ENCODE data around the gene ECM2.

DNA sequence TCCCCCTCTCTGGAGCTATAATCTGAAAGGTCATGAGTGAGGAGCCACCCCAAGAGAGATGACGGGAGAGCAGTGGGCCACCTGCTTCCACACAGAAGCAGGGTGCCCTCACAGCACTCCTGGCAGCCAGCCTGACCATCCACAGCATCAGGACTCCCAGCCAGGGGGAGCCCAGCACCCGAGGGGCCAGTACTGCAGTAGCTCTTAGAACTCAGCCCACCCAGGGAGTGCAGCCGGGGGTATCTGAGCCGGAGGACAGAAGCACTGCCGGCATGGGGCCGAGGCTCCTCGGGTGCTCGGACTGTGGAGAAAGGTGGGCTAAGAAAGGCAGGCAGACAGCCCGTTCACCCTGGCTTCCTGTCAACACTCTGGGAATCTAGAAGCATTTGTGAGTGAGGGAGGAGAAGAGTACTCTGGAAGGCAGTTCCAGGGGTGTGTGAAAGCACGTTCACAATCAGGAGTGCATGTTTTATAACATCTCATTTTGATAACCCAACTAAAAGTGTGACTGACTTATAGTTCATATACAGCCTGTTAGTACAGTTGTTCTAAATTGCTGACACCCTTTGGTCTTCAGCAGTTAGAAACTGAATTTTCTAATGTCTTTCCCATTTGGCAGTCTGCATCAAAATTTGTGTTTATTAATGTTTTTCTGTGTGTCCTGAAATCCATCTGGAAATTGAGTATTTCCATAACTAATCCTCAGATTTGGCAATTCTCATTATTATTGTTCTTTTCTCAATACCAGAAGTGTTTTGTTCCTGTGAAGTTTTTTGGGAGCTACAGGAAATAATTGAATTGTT, 27.6 kb downstream of the ECM2 start:
- TF ChIP-seq, protein P1, sequence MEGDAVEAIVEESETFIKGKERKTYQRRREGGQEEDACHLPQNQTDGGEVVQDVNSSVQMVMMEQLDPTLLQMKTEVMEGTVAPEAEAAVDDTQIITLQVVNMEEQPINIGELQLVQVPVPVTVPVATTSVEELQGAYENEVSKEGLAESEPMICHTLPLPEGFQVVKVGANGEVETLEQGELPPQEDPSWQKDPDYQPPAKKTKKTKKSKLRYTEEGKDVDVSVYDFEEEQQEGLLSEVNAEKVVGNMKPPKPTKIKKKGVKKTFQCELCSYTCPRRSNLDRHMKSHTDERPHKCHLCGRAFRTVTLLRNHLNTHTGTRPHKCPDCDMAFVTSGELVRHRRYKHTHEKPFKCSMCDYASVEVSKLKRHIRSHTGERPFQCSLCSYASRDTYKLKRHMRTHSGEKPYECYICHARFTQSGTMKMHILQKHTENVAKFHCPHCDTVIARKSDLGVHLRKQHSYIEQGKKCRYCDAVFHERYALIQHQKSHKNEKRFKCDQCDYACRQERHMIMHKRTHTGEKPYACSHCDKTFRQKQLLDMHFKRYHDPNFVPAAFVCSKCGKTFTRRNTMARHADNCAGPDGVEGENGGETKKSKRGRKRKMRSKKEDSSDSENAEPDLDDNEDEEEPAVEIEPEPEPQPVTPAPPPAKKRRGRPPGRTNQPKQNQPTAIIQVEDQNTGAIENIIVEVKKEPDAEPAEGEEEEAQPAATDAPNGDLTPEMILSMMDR (IDR thresholded peaks at IDR 0.05; ENCODE audit: control extremely low read depth in 1 of 3, insufficient read depth in 1 of 3, low read depth in 1 of 3, low read length in 3 of 3), result no peak
- no peak for TF ChIP-seq POLR2AphosphoS5 (IDR thresholded peaks at IDR 0.05; ENCODE audit: low read depth, low read length)
- no peak for TF ChIP-seq RAD21 (IDR thresholded peaks at IDR 0.05 in 1 of 2, conservative IDR thresholded peaks at IDR 0.05 in 1 of 2; ENCODE audit: low read depth in 2 of 2, low read length in 2 of 2)
- TF ChIP-seq POLR2A (IDR thresholded peaks at IDR 0.05; ENCODE audit: control extremely low read depth in 1 of 2, low read depth in 2 of 2, low read length in 2 of 2), result no peak
- TF ChIP-seq EZH2 (IDR thresholded peaks at IDR 0.05; ENCODE audit: low read depth, low read length, severe bottlenecking), result no peak
- no peak for TF ChIP-seq SUZ12 (IDR thresholded peaks at IDR 0.05; ENCODE audit: low read length)
- no peak for TF ChIP-seq GABPA (IDR thresholded peaks at IDR 0.05; ENCODE audit: borderline replicate concordance, insufficient read depth, low read length)
- no peak for TF ChIP-seq HDAC2 (IDR thresholded peaks at IDR 0.05; ENCODE audit: borderline replicate concordance in 1 of 2, low read depth in 2 of 2, low read length in 2 of 2)
- no peak for TF ChIP-seq RNF2 (IDR thresholded peaks at IDR 0.05; ENCODE audit: borderline replicate concordance, low read depth, low read length, missing control alignments, poor library complexity, severe bottlenecking)
- no peak for TF ChIP-seq ZNF274 (IDR thresholded peaks at IDR 0.05; ENCODE audit: borderline replicate concordance, extremely low read depth, low read length)
- no peak for TF ChIP-seq POU5F1 (IDR thresholded peaks at IDR 0.05; ENCODE audit: low read depth, low read length)
- TF ChIP-seq TCF12 (IDR thresholded peaks at IDR 0.05; ENCODE audit: low read depth, low read length), result no peak
- no peak for TF ChIP-seq TAF1 (IDR thresholded peaks at IDR 0.05; ENCODE audit: low read depth, low read length)
- TF ChIP-seq, protein P2, sequence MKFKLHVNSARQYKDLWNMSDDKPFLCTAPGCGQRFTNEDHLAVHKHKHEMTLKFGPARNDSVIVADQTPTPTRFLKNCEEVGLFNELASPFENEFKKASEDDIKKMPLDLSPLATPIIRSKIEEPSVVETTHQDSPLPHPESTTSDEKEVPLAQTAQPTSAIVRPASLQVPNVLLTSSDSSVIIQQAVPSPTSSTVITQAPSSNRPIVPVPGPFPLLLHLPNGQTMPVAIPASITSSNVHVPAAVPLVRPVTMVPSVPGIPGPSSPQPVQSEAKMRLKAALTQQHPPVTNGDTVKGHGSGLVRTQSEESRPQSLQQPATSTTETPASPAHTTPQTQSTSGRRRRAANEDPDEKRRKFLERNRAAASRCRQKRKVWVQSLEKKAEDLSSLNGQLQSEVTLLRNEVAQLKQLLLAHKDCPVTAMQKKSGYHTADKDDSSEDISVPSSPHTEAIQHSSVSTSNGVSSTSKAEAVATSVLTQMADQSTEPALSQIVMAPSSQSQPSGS (IDR thresholded peaks at IDR 0.05; ENCODE audit: low read length), result no peak
